Measurements from ENCODE around the gene ATF7IP.
A peak's percentile ranks its signal among the peaks of the same experiment; 100 is the strongest.

The ATF7IP gene

GRCh38 chr12:14416658-14417057 lies 51.2 kb downstream of the ATF7IP start:
- no peak for DNase-seq

- DNase-seq, result peak; percentile 64
These were observed 52.2 kb downstream of the ATF7IP start for GRCh38 chr12:14417715-14418114.

GRCh38 chr12:14418451-14418890 lies 53.0 kb downstream of the ATF7IP start:
- no peak for DNase-seq

- DNase-seq, result no peak
These were observed 57.2 kb downstream of the ATF7IP start for GRCh38 chr12:14422516-14423230.

GRCh38 chr12:14424545-14424944 lies 59.1 kb downstream of the ATF7IP start:
- no peak for DNase-seq

GRCh38 chr12:14426792-14427191 lies 61.3 kb downstream of the ATF7IP start:
- DNase-seq, result no peak

- DNase-seq, result no peak
These were observed 62.4 kb downstream of the ATF7IP start for GRCh38 chr12:14427929-14428328.

- DNase-seq, result no peak
These were observed 65.0 kb downstream of the ATF7IP start for GRCh38 chr12:14430394-14430986.

GRCh38 chr12:14431975-14432374 lies 66.5 kb downstream of the ATF7IP start:
- no peak for DNase-seq

- no peak for DNase-seq
These were observed 70.1 kb downstream of the ATF7IP start for GRCh38 chr12:14435627-14436026.

GRCh38 chr12:14442221-14442881 lies 76.9 kb downstream of the ATF7IP start:
- no peak for DNase-seq

- DNase-seq, result no peak
These were observed 78.0 kb downstream of the ATF7IP start for GRCh38 chr12:14443531-14443930.

GRCh38 chr12:14450479-14450878 lies 85.0 kb downstream of the ATF7IP start:
- DNase-seq, result no peak

GRCh38 chr12:14452336-14452735 lies 86.9 kb downstream of the ATF7IP start:
- no peak for DNase-seq

- DNase-seq, result no peak
These were observed 87.4 kb downstream of the ATF7IP start for GRCh38 chr12:14452865-14453264.

GRCh38 chr12:14454098-14454907 lies 88.8 kb downstream of the ATF7IP start:
- DNase-seq, result no peak

- DNase-seq, result no peak
These were observed 94.8 kb downstream of the ATF7IP start for GRCh38 chr12:14460212-14460841.

GRCh38 chr12:14471497-14471896 lies 106.0 kb downstream of the ATF7IP start:
- DNase-seq, result no peak

GRCh38 chr12:14473707-14474287 lies 108.3 kb downstream of the ATF7IP start:
- DNase-seq, result no peak

GRCh38 chr12:14479004-14479403 lies 113.5 kb downstream of the ATF7IP start:
- DNase-seq, result no peak

- no peak for DNase-seq
These were observed 115.7 kb downstream of the ATF7IP start for GRCh38 chr12:14481201-14481600.

GRCh38 chr12:14482361-14482760 lies 116.9 kb downstream of the ATF7IP start:
- no peak for DNase-seq
